HUES48 (cell line): ENCODE measurements around the gene KCTD16.

Experiments
- H3K27ac ChIP-seq: one replicate; pipeline ENCODE4 v1.7.0; 2013; ENCODE audit warnings: low read depth, low read length, inconsistent platforms
- H3K27me3 ChIP-seq: 2 replicates; pipeline ENCODE4 v1.6.1; 2013; ENCODE audit warnings: mild to moderate bottlenecking, low read length; ENCODE audit not compliant: control insufficient read depth, insufficient read depth
- H3K36me3 ChIP-seq: 2 replicates; pipeline ENCODE4 v1.6.1; 2013; ENCODE audit warnings: low read length; ENCODE audit not compliant: control insufficient read depth, insufficient read depth
- H3K4me1 ChIP-seq: 2 replicates; pipeline ENCODE4 v1.6.1; 2013; ENCODE audit warnings: mild to moderate bottlenecking, low read length; ENCODE audit not compliant: control insufficient read depth, insufficient read depth
- H3K4me3 ChIP-seq: 2 replicates; pipeline ENCODE4 v1.5.1; 2013; ENCODE audit warnings: mild to moderate bottlenecking, low read depth, low read length
- H3K9ac ChIP-seq: 2 replicates; pipeline ENCODE4 v1.6.1; 2013; ENCODE audit warnings: mild to moderate bottlenecking, low read depth, low read length, moderate library complexity
- H3K9me3 ChIP-seq: 2 replicates; pipeline ENCODE4 v1.6.1; 2013; ENCODE audit warnings: low read length; ENCODE audit not compliant: control insufficient read depth, insufficient read depth

Gene KCTD16

GRCh38 chr5:144332265-144332664, 161.6 kb downstream of the KCTD16 start:
- H3K4me1 ChIP-seq = no peaks in the 10 kb centered on the region
- no peak overlapping the region for H3K9ac ChIP-seq
- no peaks in the 10 kb centered on the region; the same call in 1 of the 2 replicates for H3K27me3 ChIP-seq
- H3K36me3 ChIP-seq = no peaks in the 10 kb centered on the region
- no peak overlapping the region for H3K4me3 ChIP-seq
- no peak overlapping the region for H3K27ac ChIP-seq
- H3K9me3 ChIP-seq = no peaks in the 10 kb centered on the region

- Histone ChIP-seq H3K27me3 (no peaks in the 10 kb centered on the region; the same call in 1 of the 2 replicates), H3K4me3 (no peak overlapping the region), H3K9ac (no peak overlapping the region), H3K36me3 (no peaks in the 10 kb centered on the region), H3K9me3 (no peaks in the 10 kb centered on the region), H3K27ac (no peak overlapping the region), H3K4me1 (no peaks in the 10 kb centered on the region)
Observed at GRCh38 chr5:144333336-144333920, 162.8 kb downstream of the KCTD16 start.

- H3K27me3 ChIP-seq = no peaks in the 10 kb centered on the region; the same call in none of the 2 replicates
- H3K4me1 ChIP-seq = no peaks in the 10 kb centered on the region
- no peaks in the 10 kb centered on the region for H3K9me3 ChIP-seq
Observed at GRCh38 chr5:144335561-144335960, 164.9 kb downstream of the KCTD16 start.

GRCh38 chr5:144336191-144336961, 165.7 kb downstream of the KCTD16 start:
- Histone ChIP-seq H3K27ac (no peak overlapping the region), H3K9me3 (no peaks in the 10 kb centered on the region), H3K27me3 (no peaks in the 10 kb centered on the region; the same call in none of the 2 replicates), H3K4me3 (no peak overlapping the region), H3K36me3 (no peaks in the 10 kb centered on the region), H3K9ac (no peak overlapping the region), H3K4me1 (no peaks in the 10 kb centered on the region)

More at GRCh38 chr5:144335561-144335960, 164.9 kb downstream of the KCTD16 start:
- Histone ChIP-seq H3K27ac (no peak overlapping the region), H3K36me3 (no peaks in the 10 kb centered on the region), H3K9ac (no peak overlapping the region), H3K4me3 (no peak overlapping the region)

- H3K9ac ChIP-seq = no peak overlapping the region
- H3K27ac ChIP-seq = no peak overlapping the region
- H3K9me3 ChIP-seq = no peaks in the 10 kb centered on the region
- no peaks in the 10 kb centered on the region for H3K36me3 ChIP-seq
- no peak overlapping the region for H3K4me3 ChIP-seq
- peaks cover 22% of the 10 kb centered on the region for H3K4me1 ChIP-seq
- H3K27me3 ChIP-seq = peaks cover 56% of the 10 kb centered on the region
Observed at GRCh38 chr5:144352330-144352729, 181.7 kb downstream of the KCTD16 start.

- Histone ChIP-seq H3K4me3 (no peak overlapping the region), H3K4me1 (peaks cover 26% of the 10 kb centered on the region), H3K9me3 (no peaks in the 10 kb centered on the region), H3K27me3 (peaks cover 61% of the 10 kb centered on the region), H3K27ac (no peak overlapping the region), H3K9ac (no peak overlapping the region), H3K36me3 (no peaks in the 10 kb centered on the region)
Observed at GRCh38 chr5:144352732-144353317, 182.2 kb downstream of the KCTD16 start.

- H3K4me1 ChIP-seq = peaks cover 26% of the 10 kb centered on the region
- H3K27me3 ChIP-seq = peaks cover 83% of the 10 kb centered on the region
- H3K27ac ChIP-seq = no peak overlapping the region
- no peaks in the 10 kb centered on the region for H3K9me3 ChIP-seq
- peak overlapping the region; percentile 14; the same call in 1 of the 2 replicates for H3K4me3 ChIP-seq
- H3K9ac ChIP-seq = no peak overlapping the region
- no peaks in the 10 kb centered on the region for H3K36me3 ChIP-seq
Observed at GRCh38 chr5:144356489-144356888, 185.8 kb downstream of the KCTD16 start.

- H3K9me3 ChIP-seq = no peaks in the 10 kb centered on the region
- no peak overlapping the region for H3K9ac ChIP-seq
- H3K4me3 ChIP-seq = no peak overlapping the region
- H3K27ac ChIP-seq = no peak overlapping the region
- peaks cover 10% of the 10 kb centered on the region for H3K4me1 ChIP-seq
- peaks cover 40% of the 10 kb centered on the region for H3K27me3 ChIP-seq
- no peaks in the 10 kb centered on the region for H3K36me3 ChIP-seq
Observed at GRCh38 chr5:144361406-144361805, 190.7 kb downstream of the KCTD16 start.

- H3K4me1 ChIP-seq = no peaks in the 10 kb centered on the region
- no peaks in the 10 kb centered on the region for H3K9me3 ChIP-seq
- H3K36me3 ChIP-seq = no peaks in the 10 kb centered on the region
- H3K27me3 ChIP-seq = peaks cover 6% of the 10 kb centered on the region; the same call in 1 of the 2 replicates
- H3K9ac ChIP-seq = no peak overlapping the region
- no peak overlapping the region for H3K27ac ChIP-seq
- no peak overlapping the region for H3K4me3 ChIP-seq
Observed at GRCh38 chr5:144365885-144366284, 195.2 kb downstream of the KCTD16 start.

GRCh38 chr5:144367991-144368390, 197.3 kb downstream of the KCTD16 start:
- no peak overlapping the region for H3K9ac ChIP-seq
- no peaks in the 10 kb centered on the region for H3K36me3 ChIP-seq
- 0 out of 2 replicates have a peak, but pooled peaks cover 3% of the 10 kb centered on the region for H3K27me3 ChIP-seq
- no peaks in the 10 kb centered on the region for H3K4me1 ChIP-seq
- H3K27ac ChIP-seq = no peak overlapping the region
- H3K9me3 ChIP-seq = no peaks in the 10 kb centered on the region
- H3K4me3 ChIP-seq = no peak overlapping the region

- H3K4me3 ChIP-seq = no peak overlapping the region
- no peak overlapping the region for H3K27ac ChIP-seq
- H3K4me1 ChIP-seq = no peaks in the 10 kb centered on the region
- H3K9me3 ChIP-seq = no peaks in the 10 kb centered on the region
- H3K36me3 ChIP-seq = no peaks in the 10 kb centered on the region
- no peak overlapping the region for H3K9ac ChIP-seq
- 0 out of 2 replicates have a peak, but pooled peaks cover 2% of the 10 kb centered on the region for H3K27me3 ChIP-seq
Observed at GRCh38 chr5:144368556-144368955, 197.9 kb downstream of the KCTD16 start.
